HG02852 (cell line): ENCODE data around the gene PPTC7.
"Not testable (repeated sequence)": the region's sequence is repeated elsewhere in the genome, so short reads cannot be mapped to it uniquely, and the experiment has no call there.

Experiments
- ATAC-seq: cut with Tn5 transposase; IDR thresholded peaks from one replicate; pipeline ENCODE4 v1.9.1; 2021; ENCODE audit warnings: mild to moderate bottlenecking, moderate library complexity; ENCODE audit not compliant: unreplicated experiment

Gene PPTC7

DNA sequence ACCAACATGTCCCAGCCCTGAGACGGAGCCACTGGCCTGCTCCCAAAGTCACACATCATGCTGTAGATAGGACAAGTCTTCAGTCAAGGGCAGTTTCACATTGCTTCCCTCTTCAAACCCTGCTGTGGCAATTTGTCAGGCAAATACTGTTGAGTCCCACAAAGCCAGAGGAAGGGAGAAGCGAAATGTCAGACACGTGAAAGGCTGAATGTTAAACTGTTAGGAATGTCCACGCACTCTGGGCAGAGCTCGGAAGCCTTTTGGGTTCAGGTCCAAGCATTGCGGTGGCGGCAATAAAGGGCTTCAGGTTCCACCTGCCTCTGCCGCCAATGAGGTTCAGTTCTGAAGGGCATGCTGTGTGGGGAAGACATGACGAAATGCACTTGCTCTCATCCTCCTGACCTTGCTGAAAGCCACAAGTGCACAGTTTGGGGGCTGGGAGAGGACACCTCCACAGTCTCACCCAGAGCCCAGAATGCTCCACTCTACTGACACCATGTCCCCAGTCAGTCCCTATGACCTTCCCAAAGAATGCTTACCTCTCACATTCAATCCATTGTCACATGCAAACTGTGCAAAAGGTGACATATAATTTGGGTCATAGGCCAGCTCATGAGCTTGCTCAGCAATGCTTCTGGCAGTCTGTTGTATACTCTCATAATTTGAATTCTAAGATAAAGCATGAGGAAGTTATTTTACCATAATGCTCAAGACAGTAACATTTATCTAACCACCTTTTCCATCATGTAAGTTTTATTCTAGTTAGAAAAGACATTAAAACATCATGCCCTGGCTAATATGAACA is 45.3 kb downstream of the PPTC7 start:
- ATAC-seq = no peak

DNA sequence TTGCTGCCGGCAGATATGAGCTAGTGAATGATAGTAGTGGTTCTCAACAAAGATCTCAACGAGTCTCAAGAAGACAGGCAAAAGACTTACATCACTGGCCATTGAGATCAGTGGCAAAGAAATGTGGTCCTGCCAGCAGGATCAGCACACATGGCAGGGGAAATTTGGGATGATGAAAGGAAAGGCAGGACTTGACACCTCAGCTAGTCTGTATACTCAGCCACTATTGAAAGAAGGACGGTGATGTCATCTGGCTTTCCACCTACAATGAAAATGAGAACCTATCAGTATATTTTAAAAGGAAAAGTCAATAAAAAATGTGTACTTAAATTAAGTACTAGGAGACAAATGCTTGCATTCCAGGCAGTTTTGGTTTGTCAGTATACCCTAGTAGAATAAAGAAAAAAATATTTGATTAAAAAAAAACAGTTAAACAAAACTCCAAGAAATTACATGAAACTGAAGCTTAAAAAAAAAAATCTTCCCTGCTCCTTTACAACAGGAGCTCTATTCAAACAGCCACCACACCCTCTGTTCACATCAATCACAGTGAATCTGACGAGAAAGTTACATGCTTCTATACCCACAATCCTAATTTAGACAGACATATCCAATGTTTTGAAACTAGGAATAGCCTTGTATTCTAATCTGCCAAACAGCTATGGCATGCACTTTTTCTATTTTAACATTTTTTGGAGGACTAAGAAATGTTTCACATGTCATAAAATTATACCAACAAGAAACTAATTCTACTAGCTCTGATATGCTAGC is 46.1 kb downstream of the PPTC7 start:
- ATAC-seq = no peak

DNA sequence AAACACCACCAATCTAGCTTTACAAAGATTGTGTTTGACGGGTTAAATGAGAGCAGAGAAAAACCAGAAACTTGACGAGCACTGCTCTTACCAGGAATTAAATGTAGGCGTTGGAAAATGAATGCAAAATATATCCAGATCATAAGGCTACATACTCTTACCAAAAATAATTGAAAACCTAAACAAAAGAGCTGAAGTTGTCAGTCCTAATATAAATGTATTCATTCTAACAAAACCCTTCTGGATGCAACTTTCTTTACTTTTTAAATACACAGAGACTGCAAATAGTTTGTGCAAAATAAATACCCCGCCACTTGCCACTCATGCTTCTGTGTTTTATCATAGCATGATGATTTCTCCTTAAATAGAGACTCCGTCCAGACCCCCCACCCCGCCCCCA is 48.3 kb downstream of the PPTC7 start:
- no peak for ATAC-seq

DNA sequence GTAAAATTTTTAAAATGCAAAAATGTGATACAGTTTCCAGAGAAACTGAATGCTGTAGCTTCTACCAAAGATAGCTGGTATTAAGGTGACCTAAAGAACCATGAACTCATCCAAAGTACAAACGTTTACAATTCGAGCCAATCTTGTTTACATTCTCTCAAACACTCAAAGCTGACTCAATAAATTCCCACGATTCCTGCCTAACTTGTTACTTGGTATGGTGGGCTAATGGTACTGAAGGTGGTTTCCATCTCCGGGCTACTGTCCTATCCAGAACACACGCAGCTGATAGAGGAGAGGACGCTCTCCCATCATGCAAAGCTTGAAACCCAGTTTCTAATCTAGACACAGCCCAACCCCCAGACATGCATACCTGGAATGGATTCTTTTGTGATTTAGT is 49.5 kb downstream of the PPTC7 start:
- no peak for ATAC-seq

DNA sequence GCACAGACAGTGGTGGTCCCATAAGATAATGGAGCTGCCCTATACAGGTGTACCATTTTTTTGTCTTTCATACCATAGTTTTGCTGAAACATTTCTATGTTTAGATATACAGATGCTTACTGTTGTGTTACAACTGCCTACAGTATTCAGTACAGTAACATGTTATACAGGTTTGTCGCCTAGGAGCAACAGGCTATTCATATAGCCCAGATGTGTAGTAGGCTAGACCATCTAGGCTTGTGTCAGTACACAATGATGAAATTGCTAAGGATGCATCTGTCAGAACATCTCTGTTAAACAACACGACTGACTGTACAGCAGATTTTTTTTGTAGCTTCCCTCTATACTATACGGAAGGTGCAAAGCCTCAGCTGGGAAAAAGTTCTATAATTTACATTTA is 50.5 kb downstream of the PPTC7 start:
- no peak for ATAC-seq

DNA sequence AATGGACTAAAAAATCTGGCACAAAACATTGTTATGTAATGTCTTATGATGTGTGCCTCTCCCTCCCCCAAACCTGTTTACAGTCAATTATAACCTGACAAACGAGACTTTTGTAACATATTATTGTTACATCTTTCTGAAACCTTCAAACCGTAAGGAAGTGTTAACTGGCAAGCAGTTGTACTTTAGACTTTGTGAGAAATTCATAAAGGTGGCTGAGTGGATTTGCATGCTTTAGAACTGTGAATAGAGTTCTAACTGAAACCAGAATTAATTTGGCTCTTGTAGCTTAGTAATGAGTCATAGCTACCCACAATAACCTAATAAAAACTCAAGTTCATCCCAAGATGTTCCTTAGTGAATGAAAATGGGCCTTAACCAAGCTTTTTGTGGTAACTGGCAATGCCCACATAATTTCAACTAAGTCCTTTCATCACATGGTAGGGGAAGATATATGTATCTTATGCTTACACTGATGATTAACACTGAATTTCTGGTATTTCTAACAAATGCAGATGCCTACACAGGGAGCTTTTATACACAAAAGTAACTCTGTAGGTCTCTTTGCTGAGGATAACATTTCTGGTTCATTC is 51.3 kb downstream of the PPTC7 start:
- peak; percentile 87 for ATAC-seq

DNA sequence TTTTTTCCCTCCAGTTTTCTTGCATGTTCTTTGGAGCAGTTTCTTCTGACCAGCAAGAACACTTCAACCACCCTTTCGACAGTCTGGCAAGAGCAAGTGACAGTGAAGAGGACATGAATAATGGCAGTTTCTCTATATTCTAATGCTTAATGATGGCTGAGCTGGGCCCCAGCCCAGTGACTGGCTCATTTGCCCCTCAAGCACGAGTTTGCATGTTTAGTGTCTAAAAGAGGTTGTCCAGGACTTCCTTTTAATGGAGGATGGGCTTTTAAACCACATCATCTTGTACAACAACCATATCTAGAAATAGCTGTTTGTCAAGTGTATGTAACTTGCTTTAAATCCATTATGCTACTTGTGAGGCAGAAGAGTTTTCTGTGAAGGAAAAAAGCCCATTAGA is 52.6 kb downstream of the PPTC7 start:
- no peak for ATAC-seq

DNA sequence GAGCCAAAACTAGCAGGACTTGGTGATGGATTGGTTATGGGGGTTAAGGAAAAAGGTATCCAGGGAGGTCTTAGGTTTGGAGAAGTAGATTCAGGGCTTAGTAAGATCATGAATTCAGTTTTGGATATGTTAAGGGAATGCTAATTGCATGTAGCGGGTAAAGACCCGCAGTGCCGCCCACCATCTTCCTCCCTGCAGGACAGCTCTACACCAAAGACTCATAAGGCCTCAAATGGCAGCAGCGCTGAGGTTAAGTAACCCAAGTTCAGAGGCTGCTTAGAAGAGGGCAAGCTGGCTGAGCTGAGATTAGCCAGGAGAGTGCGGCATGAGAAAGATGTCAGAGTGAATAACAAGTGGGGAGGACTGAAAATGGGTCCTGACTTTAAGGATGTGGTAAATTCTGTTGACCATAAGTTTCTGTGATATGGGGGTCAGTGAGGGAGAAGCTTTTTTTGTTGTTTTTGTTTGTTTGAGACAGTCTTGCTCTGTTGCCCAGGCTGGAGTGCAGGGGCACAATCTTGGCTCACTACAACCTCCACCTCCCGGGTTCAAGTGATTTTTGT is 54.8 kb downstream of the PPTC7 start:
- no peak for ATAC-seq

DNA sequence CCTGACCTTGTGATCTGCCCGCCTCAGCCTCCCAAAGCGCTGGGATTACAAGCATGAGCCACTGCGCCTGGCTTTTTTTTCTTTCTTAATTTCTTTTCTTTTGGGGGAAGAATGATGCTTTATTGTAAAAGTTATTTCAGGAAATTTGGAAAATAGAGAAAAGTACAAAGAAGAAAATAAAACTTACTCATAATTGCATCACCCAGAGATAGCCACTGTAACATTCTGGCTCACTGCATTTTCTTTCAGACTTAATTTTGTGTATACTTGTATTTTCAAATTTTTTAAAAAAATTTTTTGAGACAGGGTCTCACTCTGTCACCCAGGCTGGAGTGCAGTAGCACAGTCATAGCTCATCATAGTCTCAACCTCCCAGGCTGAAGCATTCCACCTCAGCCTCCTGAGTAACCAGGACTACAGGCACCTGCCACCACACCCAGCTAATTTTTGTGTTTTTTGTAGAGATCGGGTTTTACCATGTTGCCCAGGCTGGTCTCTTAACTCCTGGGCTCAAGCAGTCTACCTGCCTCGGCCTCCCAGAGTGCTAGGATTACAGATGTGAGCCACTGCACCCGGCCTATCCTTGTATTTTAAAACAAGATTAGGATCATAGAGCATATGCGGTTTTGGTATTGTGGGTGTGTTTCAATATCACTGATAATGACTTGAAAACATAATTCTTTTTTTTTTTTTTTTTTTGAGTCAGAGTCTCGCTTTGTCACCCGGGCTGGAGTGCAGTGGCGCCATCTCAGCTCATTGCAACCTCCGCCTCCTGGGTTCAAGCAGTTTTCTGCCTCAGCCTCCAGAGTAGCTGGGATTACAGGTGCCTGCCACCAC is 62.0 kb downstream of the PPTC7 start:
- ATAC-seq = not testable (repeated sequence)

DNA sequence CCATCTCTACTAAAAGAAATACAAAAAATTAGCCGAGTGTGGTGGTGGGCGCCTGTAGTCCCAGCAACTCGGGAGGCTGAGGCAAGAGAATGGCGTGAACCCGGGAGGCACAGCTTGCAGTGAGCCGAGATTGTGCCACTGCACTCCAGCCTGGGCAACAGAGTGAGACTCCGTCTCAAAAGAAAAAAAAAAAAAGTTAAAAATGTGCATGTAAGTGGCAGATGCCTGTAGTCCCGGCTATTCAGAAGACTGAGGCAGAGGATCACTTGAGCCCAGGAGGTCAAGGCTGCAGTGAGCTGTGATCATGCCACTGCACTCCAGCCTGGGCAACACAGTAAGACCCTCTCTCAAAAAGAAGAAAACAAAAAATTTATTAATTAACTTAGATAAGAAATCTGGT is 65.1 kb downstream of the PPTC7 start:
- ATAC-seq = not testable (repeated sequence)

DNA sequence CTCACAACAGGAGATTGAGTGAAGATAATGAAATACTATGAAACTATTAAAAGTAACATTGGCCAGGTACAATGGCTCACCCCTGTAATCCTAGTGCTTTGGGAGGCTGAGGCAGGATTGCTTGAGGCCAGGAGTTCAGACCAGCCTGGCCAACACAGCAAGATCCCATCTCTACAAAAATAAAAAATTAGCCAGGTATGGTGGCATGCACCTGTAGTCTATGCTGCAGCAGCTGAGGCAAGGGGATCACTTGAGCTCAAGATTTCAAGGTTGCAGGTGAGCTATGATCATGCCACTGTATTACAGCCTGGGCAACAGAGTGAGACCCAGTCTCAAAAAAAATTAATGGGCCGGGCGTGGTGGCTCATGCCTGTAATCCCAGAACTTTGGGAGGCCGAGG is 66.1 kb downstream of the PPTC7 start:
- no peak for ATAC-seq

DNA sequence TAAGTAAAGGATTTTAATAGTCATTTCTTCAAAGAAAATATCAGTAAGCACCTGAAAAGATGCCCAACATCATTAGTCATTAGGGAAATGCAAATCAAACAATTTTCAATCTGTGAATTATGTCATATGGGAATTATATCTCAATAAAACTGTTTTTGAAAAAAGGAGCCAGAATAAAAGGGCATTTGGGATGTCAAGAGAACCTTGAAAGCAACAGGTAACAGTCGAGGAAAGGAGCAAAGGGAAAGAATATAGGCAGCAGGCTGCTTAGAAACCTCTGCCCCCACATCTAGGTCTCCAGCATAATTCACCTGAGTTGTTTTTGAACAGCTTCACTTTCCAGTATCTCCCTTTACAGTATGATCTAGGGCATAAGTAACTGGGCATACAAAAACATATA is 68.8 kb downstream of the PPTC7 start:
- ATAC-seq = no peak

DNA sequence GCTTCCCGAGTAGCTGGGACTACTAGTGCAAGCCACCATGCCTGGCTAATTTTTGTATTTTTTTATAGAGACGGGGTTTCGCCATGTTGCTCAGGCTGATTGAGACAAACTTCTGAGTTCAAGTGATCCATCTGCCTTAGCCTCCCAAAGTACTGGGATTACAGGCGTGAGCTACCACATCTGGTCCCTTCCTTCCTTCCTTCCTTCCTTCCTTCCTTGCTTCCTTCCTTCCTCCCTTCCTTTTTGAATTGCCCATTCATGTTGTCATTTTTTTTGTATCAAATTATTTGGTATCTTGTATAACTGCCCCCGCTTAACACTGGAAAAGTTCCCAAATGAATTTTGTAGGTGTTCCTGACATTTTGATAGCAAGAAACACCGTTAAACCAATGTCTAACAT is 69.3 kb downstream of the PPTC7 start:
- ATAC-seq = no peak

DNA sequence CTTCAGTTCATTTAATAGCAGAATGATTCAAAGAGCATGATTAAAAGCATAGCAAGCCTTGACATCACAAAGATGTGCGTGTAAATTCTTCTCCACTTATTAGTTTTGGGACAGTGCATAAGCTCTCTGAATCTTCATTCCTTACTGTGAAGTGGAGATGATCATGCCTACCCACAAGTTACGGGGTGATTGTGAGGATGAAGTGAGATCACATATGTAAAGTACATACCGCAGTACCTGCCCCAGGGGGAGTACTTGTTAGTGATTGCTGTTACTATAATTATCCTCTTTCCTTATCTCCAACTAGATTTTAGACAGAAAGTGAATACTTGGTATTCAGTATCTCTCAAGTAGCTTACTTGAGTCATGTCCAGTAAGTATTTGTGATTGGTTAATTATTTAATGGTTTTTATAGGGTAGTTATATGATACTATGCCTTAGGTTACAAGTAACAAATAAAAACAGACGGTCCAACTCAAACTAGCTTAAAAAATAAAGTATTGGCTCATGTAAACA is 75.0 kb downstream of the PPTC7 start:
- no peak for ATAC-seq

DNA sequence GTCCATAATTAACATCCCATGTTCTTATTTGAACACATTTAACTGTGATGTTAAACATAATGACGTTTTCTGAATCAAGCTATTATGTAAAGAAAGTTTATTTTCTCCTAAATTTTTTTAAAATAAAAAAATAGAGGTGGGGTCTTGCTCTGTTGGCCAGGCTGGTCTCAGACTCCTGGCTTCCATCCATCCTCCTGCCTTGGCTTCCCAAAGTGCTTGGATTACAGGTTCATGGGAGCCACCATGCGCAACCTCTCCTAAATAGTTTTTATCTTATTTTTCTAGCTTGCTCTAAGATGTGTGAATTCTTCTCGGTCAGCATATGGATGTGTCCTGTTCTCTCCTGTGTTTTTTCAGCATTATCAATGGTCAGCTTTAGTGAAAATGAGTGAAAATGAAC is 77.8 kb downstream of the PPTC7 start:
- no peak for ATAC-seq

DNA sequence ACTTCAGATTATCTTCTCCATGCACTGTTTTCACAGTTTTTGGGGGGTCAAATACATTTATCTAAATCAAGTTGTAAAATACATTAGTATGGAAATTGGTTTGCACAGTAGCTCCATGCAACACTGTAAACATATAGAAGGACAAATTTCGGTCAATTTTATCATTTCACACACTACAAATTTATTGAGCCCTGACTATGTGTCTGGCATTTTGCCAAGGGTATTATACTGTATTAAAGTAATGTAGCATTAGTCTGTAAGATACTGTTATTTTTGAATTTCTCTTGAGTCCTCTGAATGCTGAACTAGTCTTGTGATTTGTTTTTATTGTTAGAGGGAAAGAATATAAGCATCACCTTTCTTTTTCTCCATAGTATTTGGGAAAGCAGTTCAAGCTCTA is 79.7 kb downstream of the PPTC7 start:
- ATAC-seq = no peak

DNA sequence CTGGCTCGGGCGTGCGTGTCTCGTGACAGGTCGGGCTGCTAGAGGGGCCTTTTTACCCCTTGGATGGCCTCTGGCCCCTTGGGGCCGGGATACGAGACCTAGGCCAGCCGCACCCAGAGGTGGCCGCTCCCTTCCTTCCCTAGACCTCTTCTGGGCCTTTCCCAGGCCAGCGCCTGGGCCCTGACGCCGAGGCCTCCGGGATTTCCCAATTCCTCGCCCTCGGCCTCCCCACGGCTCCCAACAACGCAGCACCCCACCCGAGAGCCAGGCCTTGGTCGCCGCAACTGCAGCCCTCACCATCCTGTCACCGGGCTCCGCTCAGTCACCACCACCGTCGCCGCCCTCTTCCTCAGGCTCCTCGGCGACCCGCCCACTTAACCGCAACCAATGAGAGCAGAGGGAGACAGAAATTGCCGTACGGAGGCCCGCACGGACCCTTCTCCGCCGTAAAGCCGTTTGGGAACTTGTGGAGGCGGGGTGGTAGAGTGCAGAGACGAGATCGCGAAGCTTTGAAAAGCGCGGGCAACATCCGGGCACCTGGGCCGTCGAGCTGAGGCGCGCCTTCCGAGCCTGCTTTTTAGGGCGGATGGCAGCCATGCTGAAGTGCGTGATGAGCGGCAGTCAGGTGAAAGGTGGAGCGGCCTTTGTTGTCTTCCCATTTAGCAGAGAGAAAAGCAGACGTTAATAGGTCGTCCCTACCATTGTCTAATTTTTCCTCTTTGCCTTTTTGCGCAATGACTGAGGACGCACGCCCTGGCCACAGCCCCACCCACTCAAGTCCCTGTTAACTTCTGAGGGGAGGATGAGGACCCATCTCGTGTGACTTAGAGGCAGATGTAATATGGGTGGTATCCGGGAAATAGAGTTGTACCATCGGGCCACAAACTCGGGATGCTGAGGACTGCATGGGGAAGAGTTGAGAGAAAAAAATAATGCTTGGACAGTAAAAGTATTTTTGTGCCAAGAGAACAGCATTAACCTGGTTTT is 81.1 kb downstream of the PPTC7 start, which contains the start of the genes RAD9B and VPS29:
TSS of gene RAD9B (plus strand) at position 580 of the 987 bp plus-strand sequence. CDS start at position 587, 7 bp downstream.
TSS of gene VPS29 (minus strand) at position 360 of the 987 bp plus-strand sequence. CDS start at position 300, 60 bp downstream.
- peak; percentile 93 for ATAC-seq

DNA sequence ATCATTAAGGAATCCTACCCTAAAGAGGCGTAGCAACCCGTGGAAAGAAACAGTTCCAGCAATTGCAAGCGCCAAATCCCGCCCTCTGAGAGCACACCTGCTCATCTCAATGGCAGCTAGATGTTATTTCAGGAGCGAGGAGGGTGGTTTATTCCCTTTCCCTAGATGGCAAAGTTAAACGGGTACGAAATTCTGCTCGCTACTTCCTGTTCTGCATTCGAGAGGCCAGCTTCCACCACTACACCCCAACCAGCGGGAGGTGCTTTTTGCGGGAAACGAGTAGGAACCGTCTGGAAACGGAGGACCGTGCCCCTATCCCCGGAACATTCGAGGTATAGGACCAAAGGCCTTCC is 81.7 kb downstream of the PPTC7 start:
- ATAC-seq = peak; percentile 10
